Inferior parietal cortex (tissue), 1 donor: ENCODE measurements around the gene CLHC1.
"Not testable (repeated sequence)": the region's sequence is repeated elsewhere in the genome, so short reads cannot be mapped to it uniquely, and the experiment has no call there.

ENCODE experiments used
- DNase-seq: peaks from one replicate; pipeline ENCODE4 v3.0.0-alpha.2; 2016; ENCODE audit errors: extremely low spot score

The CLHC1 gene

GRCh38 chr2:55232084-55232862 lies at the start of gene CLHC1, which contains the start of gene RPS27A:
CLHC1 (minus strand) TSS chr2:55232293; CDS start chr2:55222411, 9,882 bp downstream.
RPS27A (plus strand) TSS chr2:55232688; CDS start chr2:55232825, 137 bp downstream.
- peak; percentile 95 for DNase-seq

GRCh38 chr2:55280851-55281546 lies 48.9 kb upstream of the CLHC1 start:
- DNase-seq, result not testable (repeated sequence)

GRCh38 chr2:55279859-55280424 lies 47.8 kb upstream of the CLHC1 start:
- not testable (repeated sequence) for DNase-seq

GRCh38 chr2:55279214-55279835 lies 47.2 kb upstream of the CLHC1 start:
- DNase-seq, result not testable (repeated sequence)

- no peak for DNase-seq
These were observed 45.2 kb upstream of the CLHC1 start for GRCh38 chr2:55277310-55277709.

- not testable (repeated sequence) for DNase-seq
These were observed 42.3 kb upstream of the CLHC1 start for GRCh38 chr2:55274346-55274745.

GRCh38 chr2:55269645-55269990 lies 37.5 kb upstream of the CLHC1 start:
- peak; percentile 22 for DNase-seq

GRCh38 chr2:55268907-55269644 lies 37.0 kb upstream of the CLHC1 start, which contains the start of gene MTIF2:
MTIF2 (minus strand) TSS chr2:55269231; CDS start chr2:55263858, 5,373 bp downstream.
- peak; percentile 94 for DNase-seq

GRCh38 chr2:55268288-55268906 lies 36.3 kb upstream of the CLHC1 start:
- no peak for DNase-seq

GRCh38 chr2:55259586-55259985 lies 27.5 kb upstream of the CLHC1 start:
- DNase-seq, result not testable (repeated sequence)

- DNase-seq, result no peak
These were observed 20.7 kb upstream of the CLHC1 start for GRCh38 chr2:55252832-55253231.

GRCh38 chr2:55247025-55247424 lies 14.9 kb upstream of the CLHC1 start:
- DNase-seq, result no peak

- DNase-seq, result no peak
These were observed 13.3 kb upstream of the CLHC1 start for GRCh38 chr2:55245411-55245810.

GRCh38 chr2:55242617-55243016 lies 10.5 kb upstream of the CLHC1 start:
- no peak for DNase-seq

GRCh38 chr2:55241582-55241981 lies 9.5 kb upstream of the CLHC1 start:
- DNase-seq, result not testable (repeated sequence)

- no peak for DNase-seq
These were observed 7.6 kb upstream of the CLHC1 start for GRCh38 chr2:55239656-55240222.

- DNase-seq, result no peak
These were observed 5.0 kb upstream of the CLHC1 start for GRCh38 chr2:55236992-55237543.

- no peak for DNase-seq
These were observed 3.8 kb upstream of the CLHC1 start for GRCh38 chr2:55235724-55236538.

GRCh38 chr2:55233658-55233940 lies 1.5 kb upstream of the CLHC1 start:
- no peak for DNase-seq
